MM.1S (cell line): ENCODE measurements around the gene TSPEAR.

Experiments
- CTCF ChIP-seq: fragments of 300-600 bp; sonication (generic); IDR thresholded peaks from 2 replicates; pipeline ENCODE4 v1.5.1; 2016; ENCODE audit warnings: antibody characterized with exemption, low read length, mixed read lengths
- EZH2 ChIP-seq: fragments of 300-600 bp; sonication (generic); optimal IDR thresholded peaks from 2 replicates; pipeline ENCODE3; 2017; ENCODE audit warnings: low read depth, mild to moderate bottlenecking, antibody characterized with exemption, low read length, mixed read lengths

GRCh38 chr21:44547656-44548331 is 163.6 kb downstream of the TSPEAR start:
- TF ChIP-seq CTCF (no peak), EZH2 (no peak)
